ENCODE data around the gene CMSS1.

CMSS1 gene

GRCh38 chr3:99978221-99978620 lies 160.6 kb downstream of the CMSS1 start:
- no peak for TF ChIP-seq CTCF (conservative IDR thresholded peaks at IDR 0.05; ENCODE audit: control insufficient read depth, insufficient read depth, low read depth, low read length)
- DNase-seq (ENCODE audit: low read depth) = no peak

GRCh38 chr3:99980606-99981005 lies 162.9 kb downstream of the CMSS1 start:
- no peak for DNase-seq (ENCODE audit: low read depth)
- no peak overlapping the region for H3K4me3 ChIP-seq (ENCODE audit: control insufficient read depth, low read depth, low read length)
- no peak for TF ChIP-seq CTCF (conservative IDR thresholded peaks at IDR 0.05; ENCODE audit: control insufficient read depth, insufficient read depth, low read depth, low read length)

More at GRCh38 chr3:99978221-99978620, 160.6 kb downstream of the CMSS1 start:
- no peak overlapping the region for H3K4me3 ChIP-seq (ENCODE audit: control insufficient read depth, low read depth, low read length)

GRCh38 chr3:99981138-99981537 lies 163.5 kb downstream of the CMSS1 start:
- TF ChIP-seq CTCF (conservative IDR thresholded peaks at IDR 0.05; ENCODE audit: control insufficient read depth, insufficient read depth, low read depth, low read length) = no peak
- no peak for DNase-seq (ENCODE audit: low read depth)
- no peak overlapping the region for H3K4me3 ChIP-seq (ENCODE audit: control insufficient read depth, low read depth, low read length)

- TF ChIP-seq CTCF (conservative IDR thresholded peaks at IDR 0.05; ENCODE audit: control insufficient read depth, insufficient read depth, low read depth, low read length) = no peak
- DNase-seq (ENCODE audit: low read depth) = no peak
- H3K4me3 ChIP-seq (ENCODE audit: control insufficient read depth, low read depth, low read length) = no peak overlapping the region
Measured at GRCh38 chr3:99982650-99983049, 165.0 kb downstream of the CMSS1 start.

- no peak for TF ChIP-seq CTCF (conservative IDR thresholded peaks at IDR 0.05; ENCODE audit: control insufficient read depth, insufficient read depth, low read depth, low read length)
- H3K4me3 ChIP-seq (ENCODE audit: control insufficient read depth, low read depth, low read length) = no peak overlapping the region
- DNase-seq (ENCODE audit: low read depth) = no peak
Measured at GRCh38 chr3:99984139-99984538, 166.5 kb downstream of the CMSS1 start.

GRCh38 chr3:99984668-99985067 lies 167.0 kb downstream of the CMSS1 start:
- no peak for TF ChIP-seq CTCF (conservative IDR thresholded peaks at IDR 0.05; ENCODE audit: control insufficient read depth, insufficient read depth, low read depth, low read length)
- no peak for DNase-seq (ENCODE audit: low read depth)
- no peak overlapping the region for H3K4me3 ChIP-seq (ENCODE audit: control insufficient read depth, low read depth, low read length)

GRCh38 chr3:99990179-99990578 lies 172.5 kb downstream of the CMSS1 start:
- no peak for TF ChIP-seq CTCF (conservative IDR thresholded peaks at IDR 0.05; ENCODE audit: control insufficient read depth, insufficient read depth, low read depth, low read length)
- DNase-seq (ENCODE audit: low read depth) = no peak
- no peak overlapping the region for H3K4me3 ChIP-seq (ENCODE audit: control insufficient read depth, low read depth, low read length)
